ENCODE measurements around the gene RPS25. TPM values are rescaled to one million over a fixed set of nuclear protein-coding genes. Genes with fewer than 3 reads are reported as not detected.

Gene RPS25
- total RNA-seq, 1 donor: 2,500 TPM

GRCh38 chr11:119057000-119057769, 39.0 kb upstream of the RPS25 start, which contains the start of gene HYOU1:
HYOU1 (minus strand) TSS chr11:119057205; CDS start chr11:119056160, 1,045 bp downstream.
- H3K4me3 ChIP-seq (ENCODE audit: low read depth, low read length): peak within 1 kb of the TSS; percentile 85
- DNase-seq (ENCODE audit: low read depth): peak; percentile 92
- peak; percentile 47 for TF ChIP-seq CTCF (IDR thresholded peaks at IDR 0.05; ENCODE audit: insufficient read depth, low read length)

GRCh38 chr11:119056421-119056999, 38.4 kb upstream of the RPS25 start:
- no peak for DNase-seq (ENCODE audit: low read depth)
- H3K4me3 ChIP-seq (ENCODE audit: low read depth, low read length): peak overlapping the region; percentile 85
- TF ChIP-seq CTCF (IDR thresholded peaks at IDR 0.05; ENCODE audit: insufficient read depth, low read length): no peak

GRCh38 chr11:119055901-119056300, 37.8 kb upstream of the RPS25 start:
- DNase-seq (ENCODE audit: low read depth): peak; percentile 35
- H3K4me3 ChIP-seq (ENCODE audit: low read depth, low read length): peak overlapping the region; percentile 85
- TF ChIP-seq CTCF (IDR thresholded peaks at IDR 0.05; ENCODE audit: insufficient read depth, low read length): peak; percentile 14

GRCh38 chr11:119054418-119054817, 36.3 kb upstream of the RPS25 start:
- DNase-seq (ENCODE audit: low read depth): no peak
- H3K4me3 ChIP-seq (ENCODE audit: low read depth, low read length): no peak overlapping the region
- TF ChIP-seq CTCF (IDR thresholded peaks at IDR 0.05; ENCODE audit: insufficient read depth, low read length): no peak

- TF ChIP-seq CTCF (IDR thresholded peaks at IDR 0.05; ENCODE audit: insufficient read depth, low read length): no peak
- no peak overlapping the region for H3K4me3 ChIP-seq (ENCODE audit: low read depth, low read length)
- no peak for DNase-seq (ENCODE audit: low read depth)
Observed at GRCh38 chr11:119052163-119052814, 34.1 kb upstream of the RPS25 start.

- no peak overlapping the region for H3K4me3 ChIP-seq (ENCODE audit: low read depth, low read length)
- no peak for TF ChIP-seq CTCF (IDR thresholded peaks at IDR 0.05; ENCODE audit: insufficient read depth, low read length)
- DNase-seq (ENCODE audit: low read depth): no peak
Observed at GRCh38 chr11:119051440-119052162, 33.5 kb upstream of the RPS25 start.

All from fibroblast of the aortic adventitia (primary cell).